H1 (cell line): ENCODE data around the gene TMEM221. TPM values are rescaled to one million over a fixed set of nuclear protein-coding genes. Genes with fewer than 3 reads are reported as not detected.

ENCODE experiments used
- CTCF ChIA-PET: fragments of 300-600 bp; sonication (Branson Sonifier 250); formaldehyde crosslinking; loops from one replicate; lab custom pipeline; 2021; ENCODE audit not compliant: partially characterized antibody; lab: Charles Lee
- POLR2A ChIA-PET: fragments of 300-600 bp; sonication (Branson Sonifier 250); formaldehyde crosslinking; loops from one replicate; lab custom pipeline; 2021; ENCODE audit warnings: inconsistent platforms; ENCODE audit not compliant: partially characterized antibody; lab: Charles Lee
- DNase-seq, 2 experiments: peaks; one replicate each; pipeline versions ENCODE4 v3.0.0 to v3.0.0-alpha.2; 2010 to 2022; ENCODE audit warnings: low spot score in 2 of 2, low read depth in 1 of 2, mixed read lengths in 1 of 2
- FAIRE-seq: peaks from 2 replicates; lab custom pipeline; 2011; peaks lifted over from hg19 to GRCh38; lab: Jason Lieb, UNC
- H2AFZ ChIP-seq: 2 replicates; pipeline ENCODE4 v1.8.1; 2012; ENCODE audit warnings: low read length, inconsistent platforms
- H2AK5ac ChIP-seq: 2 replicates; pipeline ENCODE4 v1.6.1; 2013; ENCODE audit warnings: low read depth, low read length
- H2BK120ac ChIP-seq: replicated peaks from 2 replicates; pipeline ENCODE3; 2013; ENCODE audit warnings: low read depth, low read length, inconsistent platforms
- H2BK12ac ChIP-seq: 2 replicates; pipeline ENCODE4 v1.6.1; 2013; ENCODE audit warnings: low read depth, low read length
- H2BK15ac ChIP-seq: 2 replicates; pipeline ENCODE4 v1.6.1; 2013; ENCODE audit warnings: low read length
- H2BK20ac ChIP-seq: 2 replicates; pipeline ENCODE4 v1.6.1; 2013; ENCODE audit warnings: low read length
- H2BK5ac ChIP-seq: 2 replicates; pipeline ENCODE4 v1.6.1; 2013; ENCODE audit warnings: low read depth, low read length
- H3K14ac ChIP-seq: 2 replicates; pipeline ENCODE4 v1.6.1; 2013; ENCODE audit warnings: inconsistent platforms; ENCODE audit not compliant: insufficient read length
- H3K18ac ChIP-seq: 2 replicates; pipeline ENCODE4 v1.6.1; 2013; ENCODE audit warnings: low read length; ENCODE audit errors: extremely low read depth
- H3K23ac ChIP-seq: 2 replicates; pipeline ENCODE4 v1.6.1; 2013; ENCODE audit warnings: inconsistent platforms; ENCODE audit not compliant: insufficient read length
- H3K23me2 ChIP-seq: 2 replicates; pipeline ENCODE4 v1.6.1; 2013; ENCODE audit warnings: low read depth, low read length
- H3K27ac ChIP-seq: 2 replicates; pipeline ENCODE4 v1.6.1; 2011; ENCODE audit warnings: low read depth, low read length, inconsistent platforms
- H3K27me3 ChIP-seq, 4 experiments: replicated peaks in 1 of 4; 1 replicate in 1 of 4; 2 replicates in 3 of 4; pipeline versions ENCODE4 v1.6.1 to v1.8.1; 2011 to 2013; ENCODE audit warnings: low read length in 3 of 4, mild to moderate bottlenecking in 3 of 4, inconsistent platforms in 2 of 4, mixed read lengths in 2 of 4, moderate library complexity in 1 of 4; ENCODE audit not compliant: control insufficient read depth in 3 of 4, insufficient read depth in 3 of 4; ENCODE audit errors: extremely low read depth in 1 of 4
- H3K36me3 ChIP-seq, 4 experiments: 2 replicates each; pipeline versions ENCODE4 v1.6.1 to v1.8.1; 2011 to 2013; ENCODE audit warnings: mild to moderate bottlenecking in 4 of 4, low read length in 3 of 4, moderate library complexity in 2 of 4, control low read depth in 1 of 4, inconsistent platforms in 1 of 4; ENCODE audit not compliant: insufficient read depth in 4 of 4, control insufficient read depth in 2 of 4
- H3K4ac ChIP-seq: replicated peaks from 2 replicates; pipeline ENCODE3; 2013; ENCODE audit warnings: low read length, low read depth, mixed read lengths, inconsistent platforms; ENCODE audit not compliant: insufficient read length
- H3K4me1 ChIP-seq, 4 experiments: replicated peaks in 1 of 4; 1 replicate in 1 of 4; 2 replicates in 3 of 4; pipeline versions ENCODE4 v1.6.1 to v1.8.1; 2011 to 2013; ENCODE audit warnings: low read length in 3 of 4, inconsistent platforms in 2 of 4, mixed read lengths in 1 of 4; ENCODE audit not compliant: insufficient read depth in 4 of 4, control insufficient read depth in 3 of 4
- H3K4me2 ChIP-seq, 2 experiments: 2 replicates each; pipeline versions ENCODE4 v1.6.1 to v1.8.1; 2011 to 2013; ENCODE audit warnings: low read depth in 2 of 2, low read length in 2 of 2, control low read depth in 1 of 2, inconsistent platforms in 1 of 2, mild to moderate bottlenecking in 1 of 2; ENCODE audit not compliant: insufficient read depth in 1 of 2
- H3K4me3 ChIP-seq, 4 experiments: fragments of 200-600, 300-600 bp in 1 of 4; sonication (generic), shearing (Covaris generic), sonication (Bioruptor Twin) in 1 of 4; 2 replicates each; pipeline versions ENCODE4 v1.5.1 to v1.8.1; 2011 to 2016; ENCODE audit warnings: low read length in 4 of 4, low read depth in 3 of 4, control low read depth in 2 of 4, inconsistent platforms in 2 of 4, mild to moderate bottlenecking in 2 of 4, mixed read lengths in 1 of 4, moderate library complexity in 1 of 4; ENCODE audit not compliant: insufficient read depth in 2 of 4; ENCODE audit errors: extremely low read depth in 1 of 4
- H3K56ac ChIP-seq: replicated peaks from 2 replicates; pipeline ENCODE3; 2013; ENCODE audit warnings: low read depth, mild to moderate bottlenecking, mixed read lengths, low read length, inconsistent platforms; ENCODE audit not compliant: insufficient read length
- H3K79me1 ChIP-seq: 2 replicates; pipeline ENCODE4 v1.6.1; 2013; ENCODE audit warnings: low read depth, low read length, control low read depth
- H3K79me2 ChIP-seq, 2 experiments: 2 replicates each; pipeline versions ENCODE4 v1.6.1 to v1.8.1; 2012 to 2013; ENCODE audit warnings: low read length in 2 of 2, mild to moderate bottlenecking in 2 of 2, inconsistent platforms in 1 of 2; ENCODE audit not compliant: insufficient read depth in 2 of 2, control insufficient read depth in 1 of 2
- H3K9ac ChIP-seq, 4 experiments: replicated peaks in 1 of 4; 1 replicate in 1 of 4; 2 replicates in 3 of 4; pipeline versions ENCODE4 v1.6.1 to v1.8.1; 2011 to 2013; ENCODE audit warnings: low read depth in 3 of 4, low read length in 3 of 4, control low read depth in 2 of 4, mild to moderate bottlenecking in 2 of 4, moderate library complexity in 2 of 4, inconsistent platforms in 1 of 4; ENCODE audit errors: extremely low read depth in 1 of 4
- H3K9me3 ChIP-seq, 2 experiments: 2 replicates each; pipeline versions ENCODE4 v1.6.1 to v1.8.1; 2012 to 2013; ENCODE audit warnings: mild to moderate bottlenecking in 2 of 2, moderate library complexity in 2 of 2, control low read depth in 1 of 2, inconsistent platforms in 1 of 2, low read depth in 1 of 2, low read length in 1 of 2, mixed read lengths in 1 of 2; ENCODE audit not compliant: insufficient read depth in 2 of 2
- H4K20me1 ChIP-seq, 2 experiments: replicated peaks in 1 of 2; 2 replicates each; pipeline versions ENCODE3 to v1.8.1; 2011 to 2013; ENCODE audit warnings: inconsistent platforms in 2 of 2, low read length in 2 of 2, mild to moderate bottlenecking in 1 of 2; ENCODE audit not compliant: insufficient read depth in 2 of 2, control insufficient read depth in 1 of 2
- H4K5ac ChIP-seq: 2 replicates; pipeline ENCODE4 v1.6.1; 2013; ENCODE audit warnings: low read length, low read depth, mixed read lengths, inconsistent platforms; ENCODE audit not compliant: insufficient read length
- H4K8ac ChIP-seq: 2 replicates; pipeline ENCODE4 v1.8.0; 2013; ENCODE audit warnings: mild to moderate bottlenecking, moderate library complexity, low read length, inconsistent platforms; ENCODE audit not compliant: insufficient read depth; ENCODE audit errors: extremely low read depth
- H4K91ac ChIP-seq: replicated peaks from 2 replicates; pipeline ENCODE3; 2013; ENCODE audit warnings: low read length, mixed read lengths, inconsistent platforms; ENCODE audit not compliant: insufficient read length
- BACH1 ChIP-seq: IDR thresholded peaks from 2 replicates; pipeline ENCODE4 v1.6.1; 2012; ENCODE audit warnings: low read length, improper control_type of control experiment
- CBX8 ChIP-seq: fragments of 300-800, 300-1000 bp; sonication (generic); IDR thresholded peaks from 2 replicates; pipeline ENCODE4 v1.7.1; 2016; ENCODE audit warnings: low read depth, low read length, borderline replicate concordance
- CEBPB ChIP-seq: IDR thresholded peaks from 2 replicates; pipeline ENCODE4 v1.6.1; 2012; ENCODE audit warnings: low read depth, low read length
- CHD1 ChIP-seq: IDR thresholded peaks from 2 replicates; pipeline ENCODE4 v1.6.1; 2012; ENCODE audit warnings: low read depth, low read length, improper control_type of control experiment
- EZH2 ChIP-seq: fragments of 200-600 bp; sonication (generic); IDR thresholded peaks from 2 replicates; pipeline ENCODE4 v1.7.1; 2012; ENCODE audit warnings: low read depth, mild to moderate bottlenecking, moderate library complexity, low read length, inconsistent platforms; ENCODE audit not compliant: severe bottlenecking
- JUN ChIP-seq: IDR thresholded peaks from 2 replicates; pipeline ENCODE4 v1.6.1; 2011; ENCODE audit warnings: low read depth, mild to moderate bottlenecking, improper control_type of control experiment, low read length
- NRF1 ChIP-seq: IDR thresholded peaks from 2 replicates; pipeline ENCODE4 v1.6.1; 2011; ENCODE audit warnings: mild to moderate bottlenecking, low read depth, low read length, improper control_type of control experiment
- POU5F1 ChIP-seq: IDR thresholded peaks from 2 replicates; pipeline ENCODE4 v1.6.1; 2011; ENCODE audit warnings: low read depth, mild to moderate bottlenecking, low read length, moderate library complexity
- SAP30 ChIP-seq: fragments of 300-600 bp; sonication (generic); IDR thresholded peaks from 2 replicates; pipeline ENCODE4 v1.7.1; 2012; ENCODE audit warnings: low read length, moderate library complexity, mild to moderate bottlenecking, inconsistent platforms; ENCODE audit not compliant: insufficient read depth, insufficient replicate concordance
- SIRT6 ChIP-seq: IDR thresholded peaks from one replicate; pipeline ENCODE4 v1.7.1; 2012; ENCODE audit warnings: low read length, inconsistent platforms
- TAF1 ChIP-seq: IDR thresholded peaks from 2 replicates; pipeline ENCODE4 v1.6.1; 2011; ENCODE audit warnings: mild to moderate bottlenecking, low read depth, low read length
- YY1 ChIP-seq: IDR thresholded peaks from 2 replicates; pipeline ENCODE4 v1.6.1; 2011; ENCODE audit warnings: low read depth, mild to moderate bottlenecking, low read length
- WGBS, 2 experiments: shearing (Covaris generic) in 1 of 2; methylation state at CpG; one replicate each; pipeline versions ENCODE4 v1.1.6 to v1.1.7; 2013 to 2015; ENCODE audit warnings: low lambda C conversion rate in 2 of 2, mixed read lengths in 2 of 2, inconsistent platforms in 1 of 2, low coverage in 1 of 2, missing lambda C conversion rate in 1 of 2; ENCODE audit not compliant: insufficient replicate concordance in 2 of 2, insufficient coverage in 1 of 2, insufficient read length in 1 of 2; ENCODE audit errors: extremely low coverage in 1 of 2, missing lambda C conversion rate in 1 of 2; 5-methylcytosine and 5-hydroxymethylcytosine counted together
- polyA plus RNA-seq, 7 experiments: library from polyadenylated mRNA; depleted of rRNA in 3 of 7; stranded (reverse) in 5 of 7; unstranded in 2 of 7; fragments of >200 nt in 5 of 7; fragments of 200-250 nt in 2 of 7; gene quantifications; 1 replicate in 5 of 7; 2 replicates in 1 of 7; 4 replicates in 1 of 7; pipeline versions ENCODE4 v1.2.1 to v1.2.3, GENCODE V29; 2011 to 2013; ENCODE audit warnings: missing spikeins in 2 of 7, mixed read lengths in 2 of 7
- total RNA-seq: library from RNA; stranded (reverse); fragmentation: NEBNext Ultra II Directional; extraction: Animal tissue kit (Norgen Biotek cat#: 25700); gene quantifications from 2 replicates; pipeline ENCODE4 v1.2.1, GENCODE V29; 2021
- TF ChIP-seq, protein P1 (sequence below): IDR thresholded peaks from 2 replicates; pipeline ENCODE4 v1.6.1; 2012; ENCODE audit warnings: inconsistent platforms

Gene TMEM221
- total and polyA plus RNA-seq, 2 of the 8 experiments (the other 6 are each of a cell fraction or from before 2014, with no cell fraction given): 1.4 to 2.0 TPM

GRCh38 chr19:17466487-17466850, 18.0 kb upstream of the TMEM221 start:
- ChIA-PET POLR2A (interaction anchor here (2.2 kb wide), 1 partner anchor 12 kb away, joined by 13 read pairs; no protein-coding TSS in a partner anchor), CTCF (interaction anchor here (0.6 to 4.8 kb wide), 29 partner anchors 8 to 308 kb away, joined by 3 to 39 read pairs (median 4); partner anchors contain the start of genes BST2, CCDC194 and TMEM221)
- WGBS, 2 experiments: 55% methylated on average over 6 of the region's 6 CpGs; no CpG with 5 or more reads in 1 of the 2 experiments
- no peak overlapping the region for H4K91ac ChIP-seq
- H3K79me1 ChIP-seq: no peaks in the 10 kb centered on the region
- no peak overlapping the region for H2AFZ ChIP-seq
- no peak overlapping the region for H3K4me2 ChIP-seq
- no peak overlapping the region for H4K5ac ChIP-seq
- H3K79me2 ChIP-seq: no peaks in the 10 kb centered on the region
- DNase-seq: no peak
- H3K9me3 ChIP-seq: no peaks in the 10 kb centered on the region
- no peak overlapping the region for H3K9ac ChIP-seq
- no peak overlapping the region for H3K4me3 ChIP-seq
- peaks cover 0 to 19% (median 7%) of the 10 kb centered on the region in 4 experiments; a peak in 5 of 7 replicates for H3K4me1 ChIP-seq
- no peak overlapping the region for H2BK20ac ChIP-seq
- peaks cover 0 to 5% (median 3%) of the 10 kb centered on the region in 4 experiments; a peak in 3 of 7 replicates for H3K27me3 ChIP-seq
- no peaks in the 10 kb centered on the region for H3K36me3 ChIP-seq
- H3K4ac ChIP-seq: no peak overlapping the region
- no peak overlapping the region for H3K23ac ChIP-seq
- no peak overlapping the region for H2AK5ac ChIP-seq
- no peak overlapping the region for H2BK15ac ChIP-seq
- no peak for FAIRE-seq
- H2BK120ac ChIP-seq: no peak overlapping the region
- no peak overlapping the region for H2BK12ac ChIP-seq
- H3K27ac ChIP-seq: no peak overlapping the region
- no peak overlapping the region for H3K14ac ChIP-seq
- H3K23me2 ChIP-seq: peaks cover 16% of the 10 kb centered on the region; the same call in 1 of the 2 replicates
- no peak overlapping the region for H4K8ac ChIP-seq
- no peak overlapping the region for H2BK5ac ChIP-seq
- no peak overlapping the region for H3K56ac ChIP-seq
- H3K18ac ChIP-seq: no peak overlapping the region
- H4K20me1 ChIP-seq: no peaks in the 10 kb centered on the region
- TF ChIP-seq SIRT6 (no peak), CBX8 (no peak), JUN (no peak), CHD1 (no peak), EZH2 (no peak), YY1 (no peak), SAP30 (no peak), BACH1 (no peak), POU5F1 (no peak), TAF1 (no peak), NRF1 (no peak), CEBPB (no peak)
- TF ChIP-seq, protein P1, sequence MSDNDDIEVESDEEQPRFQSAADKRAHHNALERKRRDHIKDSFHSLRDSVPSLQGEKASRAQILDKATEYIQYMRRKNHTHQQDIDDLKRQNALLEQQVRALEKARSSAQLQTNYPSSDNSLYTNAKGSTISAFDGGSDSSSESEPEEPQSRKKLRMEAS: no peak
